ENCODE results near the gene ZNF772.
A peak's percentile ranks its signal among the peaks of the same experiment; 100 is the strongest.
"Not testable (repeated sequence)": the region's sequence is repeated elsewhere in the genome, so short reads cannot be mapped to it uniquely, and the experiment has no call there.

ZNF772 gene

DNA sequence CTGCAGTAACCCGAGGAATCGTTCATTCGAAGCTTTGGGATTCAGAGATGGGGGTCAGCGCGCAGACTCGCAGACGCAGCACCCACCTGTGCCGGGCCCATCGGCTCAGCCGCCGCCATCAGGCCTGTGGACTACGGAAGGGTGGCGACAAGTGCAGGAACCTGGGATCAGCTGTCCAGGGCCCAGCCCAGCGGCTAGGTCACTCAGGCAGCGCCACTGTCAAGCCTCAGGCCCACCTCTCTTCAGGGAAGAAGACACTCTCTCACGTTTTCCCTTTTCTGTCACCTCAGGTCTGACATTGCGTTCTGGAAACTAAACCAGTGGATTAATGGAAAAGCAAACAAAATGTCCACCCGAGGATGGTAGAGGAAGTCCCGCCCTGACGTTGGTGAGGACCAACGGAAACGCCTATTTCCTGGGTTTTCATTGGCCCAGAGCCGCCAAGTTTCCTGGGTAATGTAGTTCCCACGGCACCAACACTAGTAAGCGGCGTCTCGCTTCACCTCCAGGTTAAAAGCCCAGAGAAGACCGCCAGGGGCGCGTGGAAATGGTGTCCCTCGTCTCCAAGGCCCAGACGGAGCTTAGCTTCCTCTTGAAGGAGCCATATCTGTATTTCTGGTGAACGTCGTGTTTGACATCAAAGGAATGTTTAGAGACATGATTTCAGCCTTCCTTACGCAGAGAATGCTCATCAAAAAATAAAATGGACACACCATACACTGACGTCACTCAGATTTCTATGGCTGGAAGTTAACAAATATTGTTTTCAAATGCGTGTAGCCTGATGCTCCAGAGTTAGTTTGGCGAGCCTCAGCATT, at the start of gene ZNF772:
Gene ZNF772 (minus strand): TSS at position 376 of the 818 bp plus-strand sequence. CDS start 257 bp downstream, at position 119.
- peak; percentile 73 to 88 for DNase-seq (ENCODE audit: low read depth in 1 of 2, low spot score in 1 of 2)

DNA sequence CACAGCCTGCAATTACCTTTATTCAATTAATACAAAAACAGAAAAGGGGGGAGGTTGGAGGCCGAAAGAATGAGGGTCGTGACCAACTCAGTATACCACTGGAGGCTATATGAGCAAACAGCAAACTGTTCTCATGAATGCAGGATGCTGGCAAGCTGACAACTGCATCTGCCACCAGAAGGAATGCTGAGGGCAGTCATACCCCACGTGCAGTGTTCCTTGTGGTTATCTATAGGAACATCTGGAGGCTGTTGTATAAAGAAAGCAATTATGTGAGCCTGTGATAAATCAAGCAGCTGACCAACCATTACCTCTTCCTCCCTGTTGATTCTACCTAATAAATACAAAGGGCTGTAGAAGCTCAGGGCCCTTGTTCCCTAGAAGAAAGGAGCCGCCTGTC, 40.7 kb upstream of the ZNF772 start:
- not testable (repeated sequence) for DNase-seq (ENCODE audit: low read depth in 1 of 2, low spot score in 1 of 2)

DNA sequence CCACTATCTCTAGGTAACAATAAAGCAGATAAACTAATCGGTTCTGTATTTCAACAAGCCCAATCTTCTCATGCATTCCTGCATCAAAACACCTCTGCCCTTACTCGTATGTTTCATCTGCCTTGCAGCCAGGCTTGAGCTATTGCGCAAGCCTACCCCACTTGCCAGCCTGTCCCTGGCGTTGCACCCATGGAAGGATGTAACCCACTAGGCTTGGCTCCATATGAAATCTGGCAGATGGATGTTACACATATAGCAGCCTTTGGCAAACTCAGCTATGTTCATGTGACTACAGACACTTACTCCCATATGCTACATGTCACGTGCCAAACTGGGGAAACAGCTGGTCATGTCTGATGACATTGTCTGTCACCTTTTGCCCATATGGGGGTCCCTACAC, 37.9 kb upstream of the ZNF772 start:
- no peak for DNase-seq (ENCODE audit: low read depth in 1 of 2, low spot score in 1 of 2)

- no peak for DNase-seq (ENCODE audit: low read depth in 1 of 2, low spot score in 1 of 2)
These were observed 35.5 kb upstream of the ZNF772 start for GRCh38 chr19:57512845-57513244.

GRCh38 chr19:57511484-57511883, 34.1 kb upstream of the ZNF772 start:
- no peak for DNase-seq (ENCODE audit: low read depth in 1 of 2, low spot score in 1 of 2)

GRCh38 chr19:57506163-57506562, 28.8 kb upstream of the ZNF772 start:
- DNase-seq (ENCODE audit: low read depth in 1 of 2, low spot score in 1 of 2), result no peak

DNA sequence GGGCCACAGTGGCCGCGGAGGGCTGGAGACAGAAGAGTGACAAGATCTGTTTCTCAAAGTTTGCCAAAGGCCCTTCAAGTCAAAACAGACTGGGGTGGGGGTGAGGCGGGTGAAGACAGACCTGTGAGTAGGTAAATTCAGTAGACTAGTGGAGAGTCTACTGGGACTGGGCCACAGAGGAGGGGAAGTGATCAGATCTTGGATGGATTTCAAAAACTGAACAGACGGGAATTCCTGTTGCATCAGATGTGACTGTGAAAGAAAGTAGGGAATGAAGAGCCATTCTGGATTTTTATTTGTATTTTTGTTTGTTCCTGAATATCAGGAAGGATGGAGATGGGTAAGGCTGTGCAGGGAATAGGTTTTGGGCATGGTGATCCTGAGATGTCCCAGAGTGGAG, 23.0 kb upstream of the ZNF772 start:
- not testable (repeated sequence) for DNase-seq (ENCODE audit: low read depth in 1 of 2, low spot score in 1 of 2)

DNA sequence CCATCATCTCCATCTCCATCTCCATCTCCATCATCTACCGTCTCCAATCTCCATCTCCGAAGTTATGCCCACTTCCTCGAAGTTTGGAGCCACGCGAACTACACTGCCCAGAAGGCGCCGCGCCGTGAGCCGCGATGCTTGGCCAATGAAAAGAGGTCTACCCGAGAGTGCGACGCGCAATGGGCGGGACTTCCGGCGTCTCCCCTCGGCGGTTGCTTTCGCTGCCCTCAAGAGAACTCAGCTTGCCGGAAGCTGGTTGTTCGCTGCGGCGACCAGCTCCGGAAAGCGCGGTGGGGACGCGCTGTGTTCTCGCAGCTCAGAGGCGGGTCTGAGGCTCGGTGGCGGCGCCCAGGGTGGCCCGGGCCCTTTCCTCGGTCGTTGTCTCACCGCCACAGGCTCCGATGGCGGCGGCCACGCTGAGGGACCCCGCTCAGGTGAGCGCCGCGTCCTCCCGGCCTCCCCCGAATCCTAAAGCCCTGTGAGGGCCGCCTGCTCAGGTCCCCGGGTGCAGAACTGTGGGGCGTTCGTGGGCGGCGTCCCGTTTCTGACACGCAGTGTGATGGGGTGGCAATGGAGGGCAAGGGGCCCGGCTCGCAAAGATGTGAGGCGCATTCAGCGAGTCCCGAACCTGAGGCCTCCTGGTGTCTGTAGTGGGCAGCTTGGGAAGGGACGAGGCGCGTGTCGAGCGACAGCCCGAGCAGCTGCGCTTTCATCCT, 22.5 kb upstream of the ZNF772 start, which contains the start of gene ZNF773:
Gene ZNF773 (plus strand): TSS at position 259 of the 716 bp plus-strand sequence. CDS start 143 bp downstream, at position 402.
- DNase-seq (ENCODE audit: low read depth in 1 of 2, low spot score in 1 of 2), result peak; percentile 89 to 94

DNA sequence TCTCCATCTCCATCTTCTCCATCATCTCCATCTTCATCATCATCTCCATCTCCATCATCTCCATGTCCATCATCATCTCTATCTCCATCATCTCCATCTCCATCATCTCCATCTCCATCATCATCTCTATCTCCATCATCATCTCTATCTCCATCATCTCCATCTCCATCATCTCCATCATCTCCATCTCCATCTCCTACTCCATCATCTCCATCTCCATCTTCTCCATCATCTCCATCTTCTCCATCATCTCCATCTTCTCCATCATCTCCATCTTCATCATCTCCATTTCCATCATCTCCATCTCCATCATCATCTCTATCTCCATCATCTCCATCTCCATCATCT, 21.9 kb upstream of the ZNF772 start:
- not testable (repeated sequence) for DNase-seq (ENCODE audit: low read depth in 1 of 2, low spot score in 1 of 2)

DNA sequence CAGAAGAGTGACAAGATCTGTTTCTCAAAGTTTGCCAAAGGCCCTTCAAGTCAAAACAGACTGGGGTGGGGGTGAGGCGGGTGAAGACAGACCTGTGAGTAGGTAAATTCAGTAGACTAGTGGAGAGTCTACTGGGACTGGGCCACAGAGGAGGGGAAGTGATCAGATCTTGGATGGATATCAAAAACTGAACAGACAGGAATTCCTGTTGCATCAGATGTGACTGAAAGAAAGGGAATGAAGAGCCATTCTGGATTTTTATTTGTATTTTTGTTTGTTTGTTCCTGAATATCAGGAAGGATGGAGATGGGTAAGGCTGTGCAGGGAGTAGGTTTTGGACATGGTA, 10.9 kb upstream of the ZNF772 start:
- not testable (repeated sequence) for DNase-seq (ENCODE audit: low read depth in 1 of 2, low spot score in 1 of 2)

GRCh38 chr19:57487477-57488298, 10.3 kb upstream of the ZNF772 start, which contains the start of gene ZNF419:
ZNF419 (plus strand) TSS chr19:57487750; CDS start chr19:57487951, 201 bp downstream.
- DNase-seq (ENCODE audit: low read depth in 1 of 2, low spot score in 1 of 2), result peak; percentile 85 to 92

DNA sequence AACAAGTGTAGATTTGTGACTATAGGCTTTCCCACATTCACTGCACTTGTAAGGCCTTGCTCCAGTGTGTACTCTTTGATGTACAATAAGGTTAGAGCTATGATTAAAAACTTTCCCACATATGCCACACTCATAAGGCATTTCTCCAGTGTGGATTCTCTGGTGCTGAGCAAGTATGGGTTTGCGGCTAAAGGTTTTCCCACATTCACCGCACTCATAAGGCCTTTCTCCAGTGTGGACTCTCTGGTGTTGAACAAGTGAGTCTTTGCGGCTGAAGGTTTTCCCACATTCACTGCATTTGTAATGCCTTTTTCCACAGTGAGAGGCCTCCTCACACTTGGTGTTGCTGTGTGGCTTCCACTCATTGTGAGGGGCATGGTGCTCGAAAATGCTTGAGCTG, 3.7 kb downstream of the ZNF772 start:
- DNase-seq (ENCODE audit: low read depth in 1 of 2, low spot score in 1 of 2), result no peak

- DNase-seq (ENCODE audit: low read depth in 1 of 2, low spot score in 1 of 2), result no peak
These were observed 10.9 kb downstream of the ZNF772 start for GRCh38 chr19:57466489-57466888.

- no peak for DNase-seq (ENCODE audit: low read depth in 1 of 2, low spot score in 1 of 2)
These were observed 11.5 kb downstream of the ZNF772 start for GRCh38 chr19:57465680-57466381.

DNA sequence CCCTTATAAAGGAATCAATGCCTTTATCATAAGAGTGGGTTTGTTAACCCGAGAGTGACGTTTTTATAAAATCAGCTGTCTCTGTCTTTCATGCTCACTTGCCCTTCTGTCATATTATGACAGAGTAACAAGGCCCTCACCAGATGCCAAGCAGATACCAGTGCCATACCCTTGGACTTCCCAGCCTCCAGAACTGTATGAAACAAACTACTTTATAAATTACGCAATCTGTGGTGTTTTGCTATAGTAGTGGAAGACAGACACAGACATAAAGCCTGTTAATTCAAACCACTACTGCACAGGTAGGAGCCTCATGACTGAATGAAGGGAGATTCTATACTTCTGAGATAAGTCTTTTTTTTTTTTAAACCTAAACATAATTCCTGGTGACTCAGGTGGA, 25.1 kb downstream of the ZNF772 start:
- DNase-seq (ENCODE audit: low read depth in 1 of 2, low spot score in 1 of 2), result no peak

DNA sequence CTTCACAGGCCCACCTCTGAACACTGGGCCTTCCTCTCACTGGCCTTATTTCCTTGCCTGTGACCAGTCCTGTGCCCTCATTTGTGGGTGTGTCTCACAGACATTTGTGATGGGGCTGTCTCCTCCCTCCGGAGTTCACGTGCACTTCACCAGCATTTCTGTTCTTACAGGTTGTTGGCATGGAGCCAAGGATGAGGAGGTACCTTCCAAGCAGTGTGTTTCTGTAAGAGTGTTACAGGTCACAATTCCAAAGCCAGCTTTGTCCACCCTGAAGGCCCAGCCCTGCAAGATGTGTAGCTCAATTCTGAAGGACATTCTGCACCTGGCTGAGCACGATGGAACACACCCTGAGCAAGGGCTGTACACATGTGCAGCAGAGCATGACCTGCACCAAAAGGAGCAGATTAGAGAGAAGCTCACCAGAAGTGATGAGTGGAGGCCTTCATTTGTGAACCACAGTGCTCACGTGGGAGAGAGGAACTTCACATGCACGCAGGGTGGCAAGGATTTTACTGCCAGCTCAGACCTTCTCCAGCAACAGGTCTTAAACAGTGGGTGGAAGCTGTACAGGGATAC, 34.2 kb downstream of the ZNF772 start:
- DNase-seq (ENCODE audit: low read depth in 1 of 2, low spot score in 1 of 2), result no peak

GRCh38 chr19:57441979-57442752, 35.2 kb downstream of the ZNF772 start:
- DNase-seq (ENCODE audit: low read depth in 1 of 2, low spot score in 1 of 2), result no peak

DNA sequence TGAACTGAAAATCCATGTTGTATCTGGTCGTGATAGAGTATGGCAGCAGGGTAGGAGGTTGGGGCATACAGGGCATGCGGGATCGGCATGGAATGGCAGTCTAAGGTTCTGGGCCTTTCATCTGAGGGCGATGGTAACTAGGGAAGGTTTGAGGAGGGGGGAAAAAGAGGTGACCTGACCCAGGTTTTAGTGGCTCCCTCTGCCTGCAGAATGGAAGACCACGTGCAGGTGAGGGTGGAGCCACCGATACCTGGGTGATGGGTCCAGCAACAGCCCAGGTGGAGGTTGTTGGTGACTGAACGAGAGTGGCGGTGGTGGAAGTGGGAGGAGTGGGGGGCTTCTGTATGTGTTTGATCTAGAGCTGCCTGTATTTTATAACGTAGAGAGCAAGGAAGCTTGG, 38.4 kb downstream of the ZNF772 start:
- no peak for DNase-seq (ENCODE audit: low read depth in 1 of 2, low spot score in 1 of 2)

- DNase-seq (ENCODE audit: low read depth in 1 of 2, low spot score in 1 of 2), result no peak
These were observed 39.4 kb downstream of the ZNF772 start for GRCh38 chr19:57437931-57438330.

- no peak for DNase-seq (ENCODE audit: low read depth in 1 of 2, low spot score in 1 of 2)
These were observed 40.9 kb downstream of the ZNF772 start for GRCh38 chr19:57436417-57436816.
